DMS79 treated with DMSO at 0.1 percent for 48 hours (cell line): ENCODE measurements around the gene SLC9C1.
A peak's percentile ranks its signal among the peaks of the same experiment; 100 is the strongest.

ENCODE experiments used
- DNase-seq: peaks from one replicate; lab custom pipeline; 2025; lab: John Stamatoyannopoulos, UW

SLC9C1 gene

DNA sequence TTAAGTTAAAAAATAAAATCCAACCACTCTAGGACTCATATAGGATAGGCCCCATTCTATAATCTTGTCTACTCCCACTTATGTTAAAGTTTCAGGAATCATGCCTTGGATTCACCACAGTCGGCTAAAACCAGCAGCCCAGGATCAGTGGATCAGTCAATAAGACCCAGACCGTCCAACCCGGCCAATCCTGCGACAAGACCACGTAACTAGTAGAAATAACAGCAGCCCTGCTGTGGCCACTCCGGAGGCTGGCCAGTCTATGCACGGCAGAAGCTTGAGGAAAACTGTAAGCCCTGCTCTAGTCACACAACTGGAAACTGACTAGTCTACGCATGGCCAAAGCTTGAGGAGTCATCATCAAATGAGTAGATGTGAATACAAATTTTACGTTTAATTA, 12.8 kb upstream of the SLC9C1 start:
- no peak for DNase-seq

DNA sequence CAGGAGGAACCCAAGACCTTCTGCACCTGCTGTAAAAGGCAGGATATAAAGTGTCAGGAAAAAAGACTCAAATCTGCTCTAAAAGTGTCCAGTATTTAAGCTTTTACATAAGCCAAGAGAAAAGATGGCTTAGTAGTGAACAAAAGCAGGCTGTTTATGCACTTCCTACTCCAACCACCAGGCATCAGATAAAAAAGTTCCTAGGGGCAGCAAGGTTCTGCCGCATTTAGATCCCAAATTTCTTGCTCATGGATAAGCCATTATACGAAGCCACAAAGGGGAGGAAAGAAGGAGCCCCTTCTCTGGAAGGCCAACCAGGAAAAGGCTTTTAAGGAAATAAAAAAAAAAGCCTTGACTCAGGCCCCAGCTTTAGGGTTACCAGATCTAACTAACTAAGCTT, 10.6 kb upstream of the SLC9C1 start:
- DNase-seq, result no peak

DNA sequence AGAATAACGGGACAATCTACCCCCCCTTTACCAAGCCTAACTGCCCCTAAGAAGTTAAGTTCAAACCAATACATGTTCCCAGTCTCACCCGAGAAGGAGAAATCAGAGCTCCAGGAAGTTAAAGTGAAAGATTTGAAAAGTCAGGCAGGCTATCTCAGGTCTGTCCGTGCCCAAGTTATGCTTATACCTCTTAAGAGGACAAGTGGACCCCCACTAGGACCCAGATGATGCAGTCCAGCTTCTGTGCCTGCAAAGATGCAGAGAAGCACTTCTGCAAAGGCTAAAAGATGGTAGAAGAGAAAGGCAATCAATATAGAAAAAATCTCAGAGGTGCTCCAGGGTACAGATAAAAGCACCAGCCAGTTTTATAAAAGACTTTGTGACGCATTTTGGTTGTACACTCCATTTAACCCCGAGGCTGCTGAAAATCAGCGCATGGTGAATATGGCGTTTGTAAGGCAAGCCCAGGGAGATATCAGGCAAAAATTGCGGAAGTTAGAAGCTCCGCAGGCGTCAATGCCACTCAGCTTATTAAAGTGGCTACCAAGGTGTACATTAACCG, 9.8 kb upstream of the SLC9C1 start:
- peak; percentile 48 for DNase-seq

DNA sequence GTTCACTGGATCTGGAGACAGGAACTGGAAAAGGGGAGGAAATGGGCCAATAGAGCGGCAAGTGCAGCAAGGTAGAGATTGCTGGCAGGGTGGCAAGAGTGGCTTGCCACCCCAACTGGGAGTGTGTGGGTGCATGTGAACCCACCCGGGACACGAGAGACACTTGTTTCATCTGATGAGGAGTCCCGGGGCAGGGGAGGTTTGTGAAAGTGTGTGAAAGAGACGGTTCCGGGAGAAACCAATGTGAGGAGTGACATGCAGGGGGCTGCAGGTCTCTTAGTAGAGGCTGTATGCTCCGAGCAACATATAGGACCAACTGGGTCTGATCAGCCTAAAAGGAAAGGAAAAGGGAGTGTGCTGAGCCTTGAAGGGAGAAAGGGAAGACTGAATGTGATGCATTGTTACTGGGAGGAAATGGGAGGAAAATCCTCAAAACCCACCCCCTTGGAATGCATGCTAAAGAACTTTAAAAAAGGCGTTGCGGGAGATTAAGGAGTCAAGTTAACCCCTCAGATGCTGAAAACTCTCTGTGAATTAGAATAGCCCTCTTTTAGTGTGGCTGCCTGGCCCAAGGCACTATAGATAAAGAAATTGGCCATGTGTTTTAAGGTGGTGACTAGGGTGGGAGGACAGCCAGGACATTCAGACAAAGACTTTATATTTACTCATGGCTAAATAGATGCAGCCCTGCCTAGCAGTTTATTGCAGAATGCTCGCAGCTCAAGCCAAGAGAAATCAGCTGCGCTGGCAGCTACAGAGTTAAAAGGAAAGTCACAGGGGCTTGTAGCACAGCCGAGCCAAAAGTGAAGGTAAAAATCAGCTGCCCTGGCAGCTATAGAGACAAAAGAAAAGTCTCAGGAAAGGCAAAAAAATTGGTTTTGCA, 9.1 kb upstream of the SLC9C1 start:
- DNase-seq, result no peak

DNA sequence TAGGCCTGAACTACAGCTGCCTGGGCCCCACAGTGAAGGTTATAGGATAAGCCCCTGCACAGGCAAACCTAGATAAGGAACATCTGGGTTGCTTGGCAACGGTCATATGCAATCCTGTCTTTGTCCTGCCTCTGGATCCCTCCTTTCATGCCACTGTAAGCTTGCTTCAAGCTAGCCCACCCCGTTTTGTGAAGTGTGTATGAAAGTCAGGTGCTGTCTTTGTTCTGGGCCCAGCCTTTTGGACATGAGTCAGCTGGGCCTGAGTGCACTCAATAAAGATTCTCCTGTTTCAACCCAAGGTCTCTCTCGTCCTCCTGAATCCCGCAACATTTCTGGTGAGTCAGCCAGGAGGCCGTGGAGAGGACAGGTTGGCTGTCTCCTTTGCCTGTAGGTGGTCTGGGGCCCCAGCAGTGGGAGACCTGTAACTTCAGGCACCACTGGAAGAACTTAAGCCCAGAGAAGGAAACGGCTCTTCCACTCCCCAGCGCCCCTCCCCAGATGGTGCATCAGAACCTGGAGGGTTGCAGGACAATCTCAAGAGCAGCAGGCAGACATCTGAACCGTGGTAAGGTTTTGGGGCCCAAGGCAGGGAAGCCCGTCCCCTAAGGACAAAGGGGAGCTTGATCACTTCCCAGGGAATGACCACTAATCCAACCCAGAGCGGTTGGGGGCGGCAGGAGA, 8.3 kb upstream of the SLC9C1 start:
- DNase-seq, result no peak

DNA sequence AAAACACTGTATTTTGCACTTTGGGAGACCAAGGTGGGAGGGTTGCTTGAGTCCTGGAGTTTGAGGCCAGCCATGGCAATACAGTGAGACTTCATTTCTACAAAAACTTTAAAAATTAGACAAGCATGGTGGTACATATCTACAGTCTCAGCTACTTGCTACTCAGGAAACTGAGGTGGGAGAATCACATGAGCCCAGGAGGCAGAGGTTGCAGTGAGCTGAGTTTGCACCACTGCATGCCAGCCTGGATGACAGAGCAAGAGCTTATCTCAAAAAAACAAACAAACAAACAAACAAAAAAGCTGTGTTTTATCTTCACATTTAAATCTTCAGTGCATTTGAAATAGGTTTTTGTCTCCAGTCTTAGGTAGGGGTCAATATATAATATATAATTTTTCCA, 4.8 kb upstream of the SLC9C1 start:
- no peak for DNase-seq

DNA sequence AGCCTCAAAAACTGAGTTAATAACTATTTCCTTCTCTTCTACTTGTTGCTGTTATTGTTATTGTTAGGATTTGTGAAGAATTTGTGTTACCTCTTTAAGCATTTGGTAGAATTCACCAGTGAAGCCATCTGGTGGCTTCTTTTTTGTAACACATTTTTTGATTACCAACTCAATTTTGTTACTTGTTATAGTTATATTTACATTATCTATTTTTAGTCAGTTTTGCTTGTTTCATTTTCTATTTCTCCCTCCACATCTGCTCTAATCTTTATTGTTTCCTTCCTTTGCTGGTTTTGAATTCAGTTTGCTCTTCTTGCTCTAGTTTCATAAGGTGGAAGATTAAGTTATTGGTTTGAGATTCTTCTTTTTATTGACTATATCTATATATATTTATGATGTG, 3.7 kb upstream of the SLC9C1 start:
- DNase-seq, result no peak

DNA sequence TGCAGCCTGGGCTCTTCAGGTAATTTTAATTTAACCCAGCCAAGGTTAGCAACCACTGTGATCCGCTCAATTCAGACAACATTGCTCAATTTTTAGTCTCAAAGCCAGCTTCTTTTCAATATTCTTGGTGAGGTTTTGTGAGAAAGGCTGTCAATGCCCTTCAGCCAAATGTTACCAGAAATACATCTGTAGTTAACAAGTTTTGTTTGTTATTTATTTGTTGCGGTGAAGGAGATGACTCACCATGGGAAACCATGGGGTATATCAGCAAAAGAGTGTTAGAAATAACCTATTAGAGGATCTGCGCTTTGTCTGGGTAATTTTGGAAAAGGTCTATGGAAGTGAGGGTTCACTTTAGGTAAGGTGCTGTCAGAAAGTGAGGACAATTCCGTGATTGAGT, 5.0 kb downstream of the SLC9C1 start:
- DNase-seq, result no peak

DNA sequence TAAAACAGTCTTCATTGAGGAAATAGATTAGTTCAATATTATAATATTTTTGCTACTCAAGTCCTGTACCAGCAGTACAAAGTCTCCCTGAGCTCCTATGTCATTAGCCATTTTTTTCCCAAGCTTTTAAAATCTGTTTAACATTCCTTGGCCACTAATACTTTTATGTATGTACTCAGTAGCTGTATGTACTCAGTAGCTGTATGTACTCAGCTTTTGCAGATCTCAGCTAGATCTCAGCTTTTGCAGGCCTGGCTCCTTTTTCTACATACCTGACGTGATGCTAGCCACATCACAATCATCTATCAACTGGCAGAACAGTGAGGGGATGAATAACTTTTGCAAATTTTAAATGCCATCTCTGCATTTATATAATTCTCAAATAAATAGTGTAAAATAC, 13.8 kb downstream of the SLC9C1 start:
- no peak for DNase-seq

DNA sequence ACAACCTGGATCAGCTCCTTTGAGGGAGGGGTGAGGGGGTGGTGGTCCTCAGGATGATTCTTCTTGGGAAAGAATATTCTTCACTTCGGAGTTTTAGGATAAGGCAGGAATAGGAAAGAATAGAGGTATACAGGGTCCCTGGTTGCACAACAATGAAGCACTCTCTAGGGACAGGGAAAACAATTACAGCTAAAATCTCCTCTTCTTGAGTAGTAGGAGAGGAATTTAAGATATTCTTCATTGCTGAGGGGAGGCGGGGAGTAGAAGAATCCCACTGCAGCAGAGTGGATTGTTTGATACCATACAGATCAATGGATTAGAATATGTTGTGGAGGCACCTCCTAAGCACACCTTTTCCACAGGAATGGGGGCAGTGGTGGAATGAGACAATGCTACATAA, 20.5 kb downstream of the SLC9C1 start:
- DNase-seq, result no peak

DNA sequence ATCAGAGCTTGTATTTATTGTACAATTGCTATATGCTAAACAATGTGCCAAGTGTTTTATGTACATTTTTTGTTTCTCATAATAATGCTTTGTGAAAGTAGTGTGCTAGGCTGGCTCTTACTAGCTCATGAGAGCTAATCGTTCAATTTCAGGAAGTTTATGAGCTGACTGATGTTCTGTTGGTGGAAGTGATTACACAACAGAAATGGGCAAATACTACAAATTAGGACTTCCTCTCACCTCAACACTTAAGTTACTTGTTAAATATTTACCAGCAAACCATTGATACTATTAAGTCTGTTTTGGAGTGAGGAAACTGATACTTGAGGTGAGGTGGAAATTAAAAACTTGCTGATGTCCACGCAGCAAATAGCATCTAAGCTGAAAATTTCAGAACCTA, 32.3 kb downstream of the SLC9C1 start:
- DNase-seq, result no peak

DNA sequence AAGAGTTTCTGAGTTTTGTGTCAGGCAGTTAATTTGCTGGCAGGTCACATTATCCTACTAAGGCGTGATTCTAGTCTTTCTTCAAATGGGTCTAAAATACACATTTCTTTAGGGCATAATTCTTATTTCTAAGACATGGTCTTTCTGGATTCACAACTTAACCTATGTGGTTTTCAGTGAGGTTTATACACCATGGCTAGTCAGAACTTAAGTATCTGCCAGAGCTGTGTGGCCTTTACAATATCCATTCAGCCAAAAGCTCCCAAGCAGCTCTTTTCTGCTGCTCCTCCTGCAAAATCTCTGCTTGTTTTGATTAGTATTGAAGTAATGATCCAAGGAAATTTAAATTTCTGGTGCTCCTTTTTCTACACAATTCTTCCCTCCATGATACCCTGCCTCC, 33.5 kb downstream of the SLC9C1 start:
- DNase-seq, result no peak

DNA sequence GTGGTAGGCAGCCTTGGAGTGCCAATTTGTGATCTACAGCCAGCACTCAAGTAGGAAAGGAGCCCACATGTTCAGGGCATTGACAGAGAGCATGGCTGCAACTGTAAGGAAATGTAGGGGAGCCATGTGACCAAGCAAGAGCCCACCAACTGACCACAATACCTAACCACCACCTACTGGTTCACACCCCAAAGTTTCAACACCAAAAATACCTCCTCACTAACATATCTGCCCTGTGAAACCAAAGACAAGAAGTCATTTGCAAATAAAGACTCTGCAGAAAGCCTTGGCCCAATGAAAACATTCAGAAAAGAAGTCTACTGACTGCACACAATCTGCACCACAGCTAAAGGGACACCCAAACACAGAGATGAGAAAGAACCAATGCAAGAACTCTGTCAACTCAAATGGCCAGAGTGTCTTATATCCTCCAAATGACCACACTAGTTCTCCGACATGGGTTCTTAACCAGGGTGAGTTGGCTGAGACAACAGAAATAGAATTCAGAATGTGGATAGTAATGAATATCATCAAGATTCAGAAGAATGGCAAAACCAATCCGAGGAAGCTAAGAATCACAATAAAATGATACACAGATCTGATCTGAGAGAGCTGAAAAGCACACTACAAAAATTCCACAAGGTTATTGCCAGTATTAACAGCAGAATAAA, 40.6 kb downstream of the SLC9C1 start:
- no peak for DNase-seq

DNA sequence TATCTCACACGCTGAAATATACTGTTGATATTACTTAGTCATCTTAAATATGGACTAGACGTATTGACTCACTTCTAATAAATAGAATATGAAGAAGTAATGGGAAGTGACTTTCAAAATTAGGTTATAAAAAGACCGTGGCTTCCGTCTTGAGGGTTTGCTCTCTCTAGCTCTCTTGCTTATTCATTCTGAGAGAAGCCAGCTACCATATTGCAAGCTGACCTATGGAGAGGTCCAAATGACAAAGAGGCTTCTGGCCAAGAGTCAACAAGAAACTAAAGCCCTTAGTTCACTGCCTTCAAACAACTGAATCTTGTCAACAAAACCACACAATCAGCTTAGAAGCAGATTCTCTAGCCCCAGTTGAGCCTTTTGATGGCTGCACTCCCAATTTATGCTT, 46.1 kb downstream of the SLC9C1 start:
- no peak for DNase-seq

DNA sequence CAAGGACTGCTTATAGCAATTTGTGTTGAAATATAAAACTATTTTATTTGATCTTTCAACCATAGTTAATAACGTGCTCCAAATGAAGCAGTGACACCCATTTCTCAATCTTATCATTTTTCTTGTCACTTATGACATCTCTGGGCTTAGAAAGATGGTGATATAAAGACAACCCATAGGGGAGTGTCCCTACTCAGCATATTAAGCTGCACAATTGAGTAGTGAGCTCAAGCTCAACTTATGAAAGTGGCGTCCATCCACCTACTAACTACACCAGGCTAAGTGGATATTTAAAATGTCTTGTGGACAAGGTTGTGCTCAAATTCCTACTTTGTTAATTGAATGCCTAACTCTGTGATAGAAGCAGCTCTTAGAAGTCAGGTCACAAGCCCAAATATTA, 46.7 kb downstream of the SLC9C1 start:
- no peak for DNase-seq

DNA sequence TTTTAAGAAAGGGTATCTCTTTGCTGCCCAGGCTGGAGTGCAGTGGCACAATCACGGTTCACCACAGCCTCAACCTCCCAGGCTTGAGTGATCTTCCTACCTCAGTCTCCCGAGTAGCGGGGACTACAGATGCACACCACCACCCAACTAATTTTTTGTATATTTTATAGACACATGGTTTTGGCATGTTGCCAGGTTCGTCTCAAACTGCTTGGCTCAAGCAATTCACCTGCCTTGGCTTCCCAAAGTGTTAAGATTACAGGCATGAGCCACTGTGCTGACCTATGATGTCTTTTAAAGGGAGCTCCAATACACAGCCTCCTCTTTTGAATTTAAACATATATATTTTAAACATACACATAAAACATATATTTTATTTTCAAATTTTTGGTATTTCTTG, 60.9 kb downstream of the SLC9C1 start:
- no peak for DNase-seq

DNA sequence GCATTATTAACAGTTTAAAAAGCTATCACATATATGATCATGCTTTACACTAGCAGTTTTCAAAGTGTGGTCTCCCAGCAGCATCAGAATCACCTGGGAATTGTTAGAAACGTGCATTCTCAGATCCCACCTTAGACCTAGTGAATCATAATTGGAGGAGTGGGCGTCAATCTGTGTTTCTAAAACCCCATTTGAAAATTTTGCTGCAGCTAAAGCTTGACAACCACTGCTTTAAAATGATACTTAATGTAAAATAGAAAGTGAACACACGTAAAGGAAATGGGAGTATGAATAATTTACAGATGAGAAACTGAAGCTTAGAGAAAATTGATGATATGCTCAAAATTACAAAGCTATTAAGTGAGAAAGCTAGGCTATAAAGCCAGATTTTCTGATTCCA, 62.3 kb downstream of the SLC9C1 start:
- no peak for DNase-seq

DNA sequence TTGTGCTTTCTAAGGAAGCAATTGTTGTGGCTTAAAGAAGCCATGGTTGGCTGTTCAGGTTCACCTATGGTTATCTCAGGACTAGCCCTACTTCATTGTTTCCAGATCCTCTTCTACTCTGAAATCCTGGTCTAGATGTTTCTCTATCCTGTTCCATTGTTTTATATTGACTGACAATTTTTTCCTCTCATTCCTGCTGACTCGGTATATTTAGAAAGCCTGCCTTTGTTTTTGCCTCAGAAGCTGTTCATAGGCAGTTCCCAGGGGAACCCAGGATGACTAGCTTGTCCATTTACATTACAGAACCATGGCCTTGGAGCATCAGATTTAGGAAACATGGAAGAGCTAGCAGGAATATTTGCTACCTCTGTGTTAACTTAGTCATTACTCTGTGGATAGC, 64.0 kb downstream of the SLC9C1 start:
- DNase-seq, result no peak

DNA sequence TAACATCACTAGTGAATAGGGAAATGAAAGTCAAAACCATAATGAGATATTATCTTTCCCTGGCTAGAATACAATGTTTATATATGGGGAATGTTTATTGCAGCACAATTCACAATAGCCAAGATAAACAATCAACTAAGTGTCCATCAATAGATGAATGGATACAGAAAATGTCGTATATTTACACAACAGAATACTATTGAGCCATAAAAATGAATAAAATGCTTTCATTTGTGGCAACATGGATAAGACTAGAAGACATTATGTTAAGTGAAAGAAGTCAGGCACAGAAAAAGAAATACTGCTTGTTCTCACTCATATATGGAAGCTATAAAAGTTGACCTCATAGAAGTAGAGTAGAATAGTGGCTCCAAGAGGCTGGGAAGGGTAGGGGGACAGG, 65.2 kb downstream of the SLC9C1 start:
- no peak for DNase-seq

DNA sequence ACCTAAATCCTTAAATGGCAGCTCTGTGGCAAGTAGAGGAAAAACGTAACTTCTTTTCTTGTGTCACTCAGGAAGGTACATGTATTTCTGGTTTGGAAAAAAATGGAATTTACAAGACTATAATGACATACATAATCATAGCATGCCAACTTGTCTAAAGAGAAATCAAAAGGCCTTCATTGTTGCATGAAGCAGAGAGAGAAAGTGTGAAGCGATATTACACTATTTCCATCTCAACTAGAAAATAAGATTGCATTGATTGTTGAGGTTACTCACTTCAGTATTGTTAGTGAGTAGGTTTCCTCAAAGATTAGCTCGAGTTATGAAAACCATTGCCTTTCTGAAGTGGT, 93.7 kb downstream of the SLC9C1 start:
- DNase-seq, result no peak

DNA sequence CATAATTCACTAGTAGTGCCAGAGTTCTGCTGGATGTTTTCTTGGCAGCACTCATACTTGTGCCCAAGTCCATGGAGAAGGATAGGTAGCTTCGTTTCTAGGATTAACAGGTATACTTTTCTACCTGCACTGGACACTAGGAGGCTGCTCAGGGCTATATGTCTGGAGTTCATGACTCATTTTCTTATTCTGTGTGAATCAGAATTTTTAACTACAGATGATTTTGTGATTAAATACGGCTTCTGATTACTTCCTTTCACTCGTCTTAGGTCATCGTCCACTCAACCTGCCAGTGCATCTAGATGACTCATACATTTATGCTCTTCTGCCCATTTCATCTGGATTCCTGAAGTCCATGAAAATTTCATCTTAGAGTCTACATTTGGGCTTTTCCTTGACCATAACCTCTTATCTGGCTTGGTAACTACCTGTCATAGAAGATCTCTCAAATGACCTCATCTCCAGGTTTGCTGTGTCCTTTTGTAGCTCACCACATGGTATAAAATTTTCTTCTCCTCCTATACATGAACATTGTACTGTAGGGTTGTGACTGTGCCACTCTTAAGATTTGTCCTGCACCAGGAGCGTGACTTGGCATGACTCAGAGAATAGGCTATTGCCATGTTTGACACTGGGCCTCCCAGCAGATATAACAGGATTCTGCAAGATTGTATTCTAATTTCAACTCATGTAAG, 94.2 kb downstream of the SLC9C1 start:
- DNase-seq, result no peak

DNA sequence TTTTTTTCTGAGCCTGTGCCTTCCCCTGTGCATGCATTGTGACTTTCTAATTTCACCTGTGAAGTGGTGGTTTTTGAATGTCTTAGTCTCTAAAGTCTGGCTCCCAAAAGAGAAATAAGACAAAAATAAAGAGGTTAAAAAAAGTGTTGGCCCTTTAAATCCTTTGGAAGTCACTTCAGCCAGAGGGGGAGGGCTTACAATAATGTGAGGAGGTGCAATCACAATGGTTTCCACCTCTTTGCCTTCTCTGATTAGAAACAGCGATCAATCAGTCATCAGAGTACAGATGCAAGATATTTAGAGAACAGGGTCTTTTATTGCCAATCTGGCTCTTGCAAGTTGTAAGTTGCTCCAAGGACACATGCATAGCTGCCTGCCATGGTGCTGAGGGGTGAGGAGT, 96.9 kb downstream of the SLC9C1 start:
- DNase-seq, result no peak
